ENCODE data around the gene CHCHD3. TPM values are rescaled to one million over a fixed set of nuclear protein-coding genes. Genes with fewer than 3 reads are reported as not detected.

The CHCHD3 gene
- total RNA-seq, 4 donors from 2014 or later, result 27.9 to 39.0 (median 34.5) TPM

DNA sequence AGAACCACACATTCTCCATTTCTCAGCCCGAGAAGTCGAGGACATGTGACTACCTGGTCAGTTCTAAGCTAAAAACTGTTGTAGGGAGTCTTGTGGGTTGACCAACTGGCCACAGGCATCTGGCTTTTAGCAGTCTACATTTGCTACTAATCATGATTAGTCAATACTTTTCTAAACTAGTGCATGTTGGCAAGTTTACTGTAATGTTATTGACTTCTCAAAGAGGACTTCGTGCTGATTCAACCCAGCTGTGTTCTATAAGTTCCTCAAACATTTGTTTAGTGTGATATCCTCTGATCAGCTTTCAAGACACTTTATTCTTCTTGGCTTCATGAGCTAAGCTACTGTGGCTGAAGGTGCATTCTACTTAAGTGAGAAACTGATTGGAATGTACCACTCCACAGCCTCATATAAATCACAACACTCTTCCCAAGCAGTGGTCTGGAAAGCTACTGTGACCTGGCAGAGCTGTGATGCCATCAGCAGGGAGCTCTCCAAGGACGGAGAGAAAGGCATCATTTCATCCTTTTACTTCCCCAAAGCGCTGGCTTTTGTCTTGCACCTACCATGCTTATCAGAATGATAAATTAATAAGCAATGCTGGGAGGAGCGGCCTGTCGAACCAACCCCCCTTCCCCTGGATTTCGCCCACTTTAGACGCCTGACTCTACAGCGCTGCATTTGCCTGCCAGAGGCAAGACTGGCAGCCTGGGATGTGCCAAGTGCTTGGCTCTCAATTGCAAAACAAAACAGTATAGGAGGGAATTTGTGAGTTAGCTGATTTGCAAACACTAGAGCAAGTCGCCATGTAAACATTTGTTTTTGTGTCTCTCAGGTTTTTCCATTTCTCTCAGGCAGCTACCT, 298.9 kb downstream of the CHCHD3 start:
- intact Hi-C loops (cut with DNase I; ENCODE audit: low total_unique reads), result no loop called here
- WGBS, 2 donors, result 85 to 89% methylated on average over 11 of the region's 11 CpGs
- no peak overlapping the region for H3K4me3 ChIP-seq (ENCODE audit: low read depth, poor library complexity, severe bottlenecking)
- no peak for TF ChIP-seq POLR2A (IDR thresholded peaks at IDR 0.05)
- TF ChIP-seq, protein P1, sequence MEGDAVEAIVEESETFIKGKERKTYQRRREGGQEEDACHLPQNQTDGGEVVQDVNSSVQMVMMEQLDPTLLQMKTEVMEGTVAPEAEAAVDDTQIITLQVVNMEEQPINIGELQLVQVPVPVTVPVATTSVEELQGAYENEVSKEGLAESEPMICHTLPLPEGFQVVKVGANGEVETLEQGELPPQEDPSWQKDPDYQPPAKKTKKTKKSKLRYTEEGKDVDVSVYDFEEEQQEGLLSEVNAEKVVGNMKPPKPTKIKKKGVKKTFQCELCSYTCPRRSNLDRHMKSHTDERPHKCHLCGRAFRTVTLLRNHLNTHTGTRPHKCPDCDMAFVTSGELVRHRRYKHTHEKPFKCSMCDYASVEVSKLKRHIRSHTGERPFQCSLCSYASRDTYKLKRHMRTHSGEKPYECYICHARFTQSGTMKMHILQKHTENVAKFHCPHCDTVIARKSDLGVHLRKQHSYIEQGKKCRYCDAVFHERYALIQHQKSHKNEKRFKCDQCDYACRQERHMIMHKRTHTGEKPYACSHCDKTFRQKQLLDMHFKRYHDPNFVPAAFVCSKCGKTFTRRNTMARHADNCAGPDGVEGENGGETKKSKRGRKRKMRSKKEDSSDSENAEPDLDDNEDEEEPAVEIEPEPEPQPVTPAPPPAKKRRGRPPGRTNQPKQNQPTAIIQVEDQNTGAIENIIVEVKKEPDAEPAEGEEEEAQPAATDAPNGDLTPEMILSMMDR (IDR thresholded peaks at IDR 0.05), result no peak
- DNase-seq (ENCODE audit: low spot score in 2 of 2), result peak in 1 of 2 donors; percentile 54

DNA sequence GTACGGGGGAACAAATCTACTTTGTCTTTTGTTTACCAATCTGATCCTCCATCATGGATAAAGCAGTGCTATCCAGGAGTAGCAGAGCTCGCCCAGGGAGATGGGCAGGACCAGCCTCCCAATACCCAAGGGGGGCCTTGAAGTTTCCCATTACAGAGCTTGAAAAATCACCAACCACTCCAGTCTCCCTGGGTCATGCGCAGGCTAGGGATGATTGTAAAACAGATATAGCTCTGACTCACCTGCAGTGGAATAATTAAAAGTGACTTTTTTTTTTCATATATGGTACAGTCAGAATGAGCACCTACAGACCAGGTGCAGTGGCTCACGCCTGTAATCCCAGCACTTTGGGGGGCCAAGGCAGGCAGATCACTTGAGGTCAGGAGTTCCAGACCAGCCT, 301.1 kb downstream of the CHCHD3 start:
- no peak overlapping the region for H3K4me3 ChIP-seq (ENCODE audit: low read depth, poor library complexity, severe bottlenecking)
- DNase-seq (ENCODE audit: low spot score in 2 of 2), result peak in 1 of 2 donors; percentile 26
- TF ChIP-seq, protein P1 (IDR thresholded peaks at IDR 0.05), result no peak
- no peak for TF ChIP-seq POLR2A (IDR thresholded peaks at IDR 0.05)
- WGBS, 2 donors, result 81 to 90% methylated on average over 4 of the region's 4 CpGs
- intact Hi-C loops (cut with DNase I; ENCODE audit: low total_unique reads), result no loop called here

GRCh38 chr7:132779164-132779563, 302.7 kb downstream of the CHCHD3 start:
- TF ChIP-seq, protein P1 (IDR thresholded peaks at IDR 0.05), result no peak
- TF ChIP-seq POLR2A (IDR thresholded peaks at IDR 0.05), result no peak
- DNase-seq (ENCODE audit: low spot score in 2 of 2), result no peak
- intact Hi-C loops (cut with DNase I; ENCODE audit: low total_unique reads), result no loop called here
- no peak overlapping the region for H3K4me3 ChIP-seq (ENCODE audit: low read depth, poor library complexity, severe bottlenecking)
- 43 to 53% methylated on average over 2 of the region's 2 CpGs for WGBS, 2 donors

- TF ChIP-seq, protein P1 (IDR thresholded peaks at IDR 0.05), result no peak
- TF ChIP-seq POLR2A (IDR thresholded peaks at IDR 0.05), result no peak
- H3K4me3 ChIP-seq (ENCODE audit: low read depth, poor library complexity, severe bottlenecking), result no peak overlapping the region
- peak in 1 of 2 donors; percentile 37 for DNase-seq (ENCODE audit: low spot score in 2 of 2)
- 68 to 74% methylated on average over 4 of the region's 4 CpGs for WGBS, 2 donors
- intact Hi-C loops (cut with DNase I; ENCODE audit: low total_unique reads), result no loop called here
These were observed 303.1 kb downstream of the CHCHD3 start for GRCh38 chr7:132778761-132779160.

DNA sequence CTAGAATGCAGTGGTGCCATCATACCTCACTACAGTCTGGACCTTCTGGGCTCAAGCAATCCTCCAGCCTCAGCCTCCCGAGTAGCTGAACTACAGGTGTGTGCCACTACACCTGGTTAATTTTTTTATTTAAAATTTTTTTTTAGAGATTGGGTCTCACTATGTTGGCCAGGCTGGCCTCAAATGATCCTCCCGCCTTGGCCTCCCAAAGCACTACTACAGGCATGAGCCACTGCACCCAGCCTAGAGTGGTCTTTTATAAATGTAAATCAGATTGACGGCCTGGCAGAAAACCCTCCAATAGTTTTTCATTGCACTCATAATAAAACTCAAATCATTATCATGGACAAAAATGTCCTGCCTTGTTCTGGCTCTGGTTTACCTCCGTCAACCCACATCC, 303.9 kb downstream of the CHCHD3 start:
- intact Hi-C loops (cut with DNase I; ENCODE audit: low total_unique reads), result no loop called here
- H3K4me3 ChIP-seq (ENCODE audit: low read depth, poor library complexity, severe bottlenecking), result no peak overlapping the region
- TF ChIP-seq POLR2A (IDR thresholded peaks at IDR 0.05), result no peak
- TF ChIP-seq, protein P1 (IDR thresholded peaks at IDR 0.05), result no peak
- WGBS, 2 donors, result 94% methylated on average over 4 of the region's 4 CpGs
- DNase-seq (ENCODE audit: low spot score in 2 of 2), result peak in 1 of 2 donors; percentile 52

All from lower leg skin (tissue), 4 donors.